Skin epidermis (tissue), 12 donors: ENCODE results near the gene MROH7.

ENCODE experiments used
- H3K27ac ChIP-seq, 21 experiments: fragments of 200-600 bp; sonication (generic) in 11 of 21; one replicate each; pipeline ENCODE4 v1.5.0; 2020; ENCODE audit warnings: mild to moderate bottlenecking in 3 of 21, inconsistent platforms in 2 of 21, moderate library complexity in 2 of 21
- H3K4me3 ChIP-seq, 7 experiments: fragments of 200-600 bp; sonication (generic) in 2 of 7; one replicate each; pipeline ENCODE4 v1.5.0; 2020; ENCODE audit warnings: inconsistent platforms in 2 of 7, mild to moderate bottlenecking in 2 of 7, moderate library complexity in 1 of 7

MROH7 gene

DNA sequence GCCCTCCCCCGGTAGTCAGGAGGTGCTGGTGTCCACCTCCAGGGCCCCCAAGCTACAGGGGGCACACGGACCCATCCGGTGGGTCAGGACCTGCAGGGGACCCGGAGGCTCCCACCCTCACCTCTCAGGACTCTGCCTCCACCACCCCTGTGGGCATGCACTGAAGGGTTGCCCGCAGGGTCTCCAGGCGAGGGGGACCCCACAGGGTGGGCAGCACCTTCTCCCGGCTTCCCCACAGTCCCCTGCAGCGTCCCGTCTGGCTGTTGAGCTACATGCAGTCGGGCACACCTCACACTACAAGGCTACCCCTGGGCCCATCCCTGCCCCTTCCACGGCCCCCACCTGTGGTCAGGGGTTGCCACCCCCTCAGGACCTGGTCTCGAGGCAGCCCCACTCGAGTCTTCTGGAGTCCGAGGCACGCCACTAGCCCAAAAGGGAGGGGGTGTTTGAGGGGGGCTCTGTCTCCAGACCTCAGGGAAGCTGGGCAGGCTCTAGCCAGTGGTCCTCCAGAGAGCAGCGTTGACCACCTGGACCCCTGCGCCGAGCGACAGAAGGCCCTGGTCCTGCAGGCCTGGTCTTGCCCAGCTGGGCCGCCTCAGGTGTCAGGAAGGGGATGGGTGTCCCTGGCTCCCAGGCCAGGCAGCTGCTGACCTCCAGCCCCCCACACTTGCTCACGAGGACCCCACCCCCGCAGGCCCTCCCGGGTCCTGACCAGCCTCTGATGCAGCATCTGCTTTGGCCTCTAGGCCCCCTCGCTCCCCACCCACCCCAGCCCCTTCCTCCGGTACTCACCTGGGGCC is 113.1 kb downstream of the MROH7 start:
- no peak overlapping the region for H3K27ac ChIP-seq
- H3K4me3 ChIP-seq, result no peak overlapping the region

DNA sequence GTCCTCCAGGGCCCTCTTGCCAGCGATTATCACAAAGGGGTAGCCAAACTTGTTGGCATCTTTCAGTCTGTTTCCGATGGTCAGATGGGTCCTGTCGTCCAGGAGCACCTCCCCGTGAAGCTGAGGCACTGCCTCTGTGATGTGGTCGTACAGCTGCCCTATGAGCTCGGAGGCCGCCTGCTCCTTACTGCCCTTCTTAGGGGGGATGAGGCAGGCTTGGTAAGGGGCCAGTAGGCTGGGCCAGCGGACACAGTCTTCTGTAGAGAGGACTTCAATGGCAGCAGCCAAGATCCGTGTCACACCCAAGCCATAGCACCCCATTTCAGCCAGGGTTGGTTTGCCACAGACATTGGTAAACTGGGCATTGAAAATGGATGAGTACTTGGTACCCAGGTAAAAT is 116.2 kb downstream of the MROH7 start:
- Histone ChIP-seq H3K4me3 (no peak overlapping the region), H3K27ac (no peak overlapping the region)

DNA sequence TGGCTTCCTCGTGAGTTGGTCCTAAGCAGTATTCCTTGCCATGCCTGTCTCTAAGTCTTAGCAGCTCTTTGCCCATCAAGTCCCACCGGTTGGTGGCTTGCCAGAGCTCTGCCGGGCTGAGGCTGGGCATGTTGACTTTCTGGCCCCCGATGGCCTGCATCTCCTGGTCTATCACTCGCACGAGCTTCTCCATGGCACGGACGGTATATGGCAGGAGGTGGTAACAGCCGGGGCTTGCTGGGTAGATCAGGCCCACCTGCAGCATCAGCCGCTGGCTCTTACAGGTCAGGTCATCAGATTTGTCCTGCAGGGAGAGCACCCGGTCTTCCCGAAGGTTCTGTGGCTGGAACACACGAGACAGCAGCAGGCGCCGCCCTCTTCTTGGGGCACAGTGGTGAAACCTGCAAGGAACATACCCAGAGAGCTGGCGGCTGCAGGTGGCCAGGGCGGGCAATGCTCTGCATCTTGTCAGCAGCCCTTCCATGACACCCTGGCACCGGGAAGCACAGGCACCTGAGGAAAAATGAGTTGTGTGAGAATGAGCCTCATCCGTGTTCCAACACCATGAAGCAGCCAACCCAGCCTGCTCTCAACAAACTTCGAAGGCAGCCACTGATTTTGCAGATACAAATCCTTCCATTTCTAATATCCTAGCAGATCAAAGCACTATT is 117.2 kb downstream of the MROH7 start:
- H3K27ac ChIP-seq, result no peak overlapping the region

More for the DNA sequence above, 117.2 kb downstream of the MROH7 start:
- H3K4me3 ChIP-seq, result no peak overlapping the region
